GM12891 (cell line): ENCODE measurements around the gene CCL15.
A peak's percentile ranks its signal among the peaks of the same experiment; 100 is the strongest.

Experiments used
- PAX5 ChIP-seq: IDR thresholded peaks from 2 replicates; pipeline ENCODE4 v1.6.1; 2011; ENCODE audit warnings: low read length, moderate library complexity, mild to moderate bottlenecking; ENCODE audit not compliant: insufficient read depth, severe bottlenecking
- POLR2A ChIP-seq: IDR thresholded peaks from 2 replicates; pipeline ENCODE4 v1.6.1; 2011; ENCODE audit warnings: low read depth, low read length, control low read depth
- TAF1 ChIP-seq: IDR thresholded peaks from 2 replicates; pipeline ENCODE4 v1.6.1; 2011; ENCODE audit warnings: low read depth, low read length, control low read depth

- TF ChIP-seq POLR2A: no peak
- peak; percentile 27 for TF ChIP-seq PAX5
- no peak for TF ChIP-seq TAF1
Measured at GRCh38 chr17:36002631-36003030, 1.3 kb upstream of the CCL15 start.
